ENCODE data around the gene INTS13. TPM values are rescaled to one million over a fixed set of nuclear protein-coding genes. Genes with fewer than 3 reads are reported as not detected.
"Not testable (repeated sequence)": the region's sequence is repeated elsewhere in the genome, so short reads cannot be mapped to it uniquely, and the experiment has no call there.

The INTS13 gene
- total RNA-seq, 2 experiments from 2014 or later: 82.7 to 86.9 TPM

DNA sequence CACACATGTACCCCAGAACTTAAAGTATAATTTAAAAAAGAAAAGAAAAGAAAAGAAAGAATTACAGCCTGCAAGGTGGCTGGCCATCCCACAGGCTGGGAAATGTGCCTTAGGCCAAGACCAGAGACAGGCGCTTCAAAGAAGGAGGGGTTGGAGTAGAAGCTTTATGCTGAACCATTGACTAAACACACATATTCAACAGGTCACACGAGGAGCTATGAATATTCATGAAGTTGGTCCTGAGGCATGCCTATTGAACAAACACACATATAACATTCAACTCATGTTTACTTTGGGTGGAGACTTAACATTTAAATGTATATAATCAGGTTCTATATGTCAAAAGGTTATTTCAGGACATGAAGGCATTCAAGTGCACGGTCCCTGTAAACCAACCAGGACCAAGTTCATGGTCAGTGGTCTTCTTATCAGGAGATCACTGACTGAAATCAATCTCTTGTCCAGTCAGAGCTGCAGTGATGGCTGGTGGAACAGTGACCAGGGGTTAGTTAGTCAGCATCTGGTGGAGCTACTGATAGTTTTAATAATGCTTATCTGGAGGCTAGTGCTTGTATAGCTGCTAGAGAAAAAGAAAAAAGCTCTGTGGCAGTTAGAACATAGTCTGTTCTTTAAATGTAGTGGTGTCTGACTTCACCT, 69.2 kb downstream of the INTS13 start:
- H3K27me3 Mint-ChIP-seq: peaks cover 17% of the 10 kb centered on the region
- H3K27ac Mint-ChIP-seq: no peak overlapping the region
- H3K36me3 Mint-ChIP-seq: peaks cover 1% of the 10 kb centered on the region
- no peak for DNase-seq
- H3K9me3 Mint-ChIP-seq: no peaks in the 10 kb centered on the region
- H3K4me1 Mint-ChIP-seq: peaks cover 26% of the 10 kb centered on the region
- no peak overlapping the region for H3K4me3 Mint-ChIP-seq

GRCh38 chr12:26867080-26867479, 70.7 kb downstream of the INTS13 start:
- H3K4me3 Mint-ChIP-seq: no peak overlapping the region
- peaks cover 26% of the 10 kb centered on the region for H3K4me1 Mint-ChIP-seq
- no peaks in the 10 kb centered on the region for H3K9me3 Mint-ChIP-seq
- no peak for DNase-seq
- H3K27me3 Mint-ChIP-seq: peaks cover 22% of the 10 kb centered on the region
- H3K36me3 Mint-ChIP-seq: peaks cover 1% of the 10 kb centered on the region
- no peak overlapping the region for H3K27ac Mint-ChIP-seq

DNA sequence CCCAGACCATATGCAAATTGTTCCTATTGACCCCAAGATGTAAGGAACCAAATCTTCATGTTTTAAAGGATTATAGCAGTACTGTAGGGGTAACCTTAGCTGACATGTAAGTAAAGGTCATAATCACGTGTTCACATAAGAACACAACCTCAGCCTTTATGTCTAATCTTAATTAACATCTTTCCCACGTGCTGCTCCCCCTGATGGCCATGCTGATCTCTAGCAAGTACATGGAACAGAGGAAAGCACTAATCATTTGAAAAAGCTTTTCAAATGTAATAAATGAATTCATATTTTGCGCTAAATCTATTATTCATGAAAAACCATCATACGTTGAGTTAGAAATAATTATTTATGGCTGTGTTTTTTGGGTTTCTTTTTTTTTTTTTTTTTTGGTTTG, 74.3 kb downstream of the INTS13 start:
- no peaks in the 10 kb centered on the region for H3K9me3 Mint-ChIP-seq
- peaks cover 21% of the 10 kb centered on the region for H3K27me3 Mint-ChIP-seq
- H3K27ac Mint-ChIP-seq: no peak overlapping the region
- H3K36me3 Mint-ChIP-seq: peaks cover 1% of the 10 kb centered on the region
- DNase-seq: no peak
- peaks cover 16% of the 10 kb centered on the region for H3K4me1 Mint-ChIP-seq
- H3K4me3 Mint-ChIP-seq: no peak overlapping the region

GRCh38 chr12:26862787-26863186, 75.0 kb downstream of the INTS13 start:
- not testable (repeated sequence) for H3K36me3 Mint-ChIP-seq, H3K9me3 Mint-ChIP-seq, H3K27ac Mint-ChIP-seq, H3K4me3 Mint-ChIP-seq, DNase-seq
- Mint-ChIP-seq H3K27me3 (peaks cover 21% of the 10 kb centered on the region), H3K4me1 (peaks cover 13% of the 10 kb centered on the region)

DNA sequence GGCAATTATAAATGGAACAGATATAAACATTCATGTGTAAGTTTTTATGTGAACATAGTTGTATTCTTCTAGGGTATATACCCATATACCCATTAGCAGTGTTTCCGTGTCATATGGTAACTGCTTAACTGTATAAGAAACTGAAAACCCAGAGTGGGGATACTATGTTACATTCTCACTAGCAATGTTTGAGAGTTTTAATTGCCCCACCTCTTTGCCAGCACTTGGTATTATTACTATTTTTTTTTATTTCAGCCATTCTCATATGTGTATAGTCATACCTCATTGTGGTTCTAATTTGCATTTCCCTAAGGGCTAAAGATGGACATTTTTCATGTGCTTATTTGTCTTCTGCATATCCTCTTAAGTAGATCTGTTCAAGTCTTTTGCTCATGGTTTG, 76.1 kb downstream of the INTS13 start:
- Mint-ChIP-seq H3K27me3 (peaks cover 21% of the 10 kb centered on the region), H3K9me3 (no peaks in the 10 kb centered on the region), H3K4me1 (peaks cover 4% of the 10 kb centered on the region), H3K4me3 (no peak overlapping the region), H3K27ac (no peak overlapping the region), H3K36me3 (no peaks in the 10 kb centered on the region)
- no peak for DNase-seq

DNA sequence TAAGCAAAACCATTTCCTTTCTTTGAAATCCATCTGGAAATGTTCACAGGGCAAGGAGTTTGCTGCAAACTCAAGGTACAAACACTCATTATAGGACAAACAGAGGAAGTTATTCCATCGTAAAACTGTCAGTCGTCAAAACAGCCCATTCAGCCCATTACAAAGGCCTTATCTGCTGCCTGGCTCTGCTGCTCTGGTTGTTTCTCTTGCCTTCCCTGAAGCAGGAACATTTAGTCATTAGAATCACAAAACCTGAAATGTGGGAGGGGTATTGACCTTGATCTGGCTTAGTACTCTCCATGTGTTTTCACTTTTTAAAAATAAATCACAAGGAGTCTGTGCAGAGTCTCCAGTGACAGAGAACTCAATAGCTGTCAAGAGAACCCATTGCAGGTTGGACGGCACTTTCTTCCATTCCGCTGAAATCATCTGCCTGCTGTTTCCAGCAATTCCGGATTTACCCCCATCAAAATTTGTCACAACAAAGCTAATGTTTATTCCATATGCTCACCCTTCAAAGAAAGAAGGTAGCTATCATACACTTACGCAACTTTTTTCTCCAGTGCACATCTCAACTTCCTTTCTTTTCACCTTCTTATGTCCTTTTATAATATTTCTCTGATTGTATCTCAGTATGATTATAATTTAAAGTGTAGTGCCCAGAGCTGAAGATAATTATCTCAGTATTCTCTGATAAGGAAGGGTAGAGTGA, 80.2 kb downstream of the INTS13 start:
- Mint-ChIP-seq H3K4me1 (no peaks in the 10 kb centered on the region), H3K9me3 (no peaks in the 10 kb centered on the region), H3K27me3 (peaks cover 7% of the 10 kb centered on the region), H3K36me3 (no peaks in the 10 kb centered on the region), H3K4me3 (no peak overlapping the region), H3K27ac (no peak overlapping the region)
- DNase-seq: no peak

GRCh38 chr12:26855337-26855736, 82.4 kb downstream of the INTS13 start:
- Mint-ChIP-seq H3K9me3 (no peaks in the 10 kb centered on the region), H3K27me3 (no peaks in the 10 kb centered on the region), H3K36me3 (no peaks in the 10 kb centered on the region), H3K4me3 (no peak overlapping the region), H3K27ac (no peak overlapping the region), H3K4me1 (no peaks in the 10 kb centered on the region)
- DNase-seq: no peak

Other genes with a start within 250 kb of the INTS13 start
- 10 to 100 TPM; 27.3 TPM for gene ITPR2, start 104.8 kb downstream of the INTS13 start, total RNA-seq
- 10 to 100 TPM; 49.8 to 53.5 TPM for gene FGFR1OP2, start 489 bp upstream of the INTS13 start, total RNA-seq
- 10 to 100 TPM; 32.4 to 33.6 TPM for gene TM7SF3, start 76.4 kb upstream of the INTS13 start, total RNA-seq
- gene MED21, start 84.6 kb upstream of the INTS13 start, total RNA-seq: 10 to 100 TPM; 27.8 to 29.3 TPM
- not detected for gene C12orf71, start 144.6 kb upstream of the INTS13 start, total RNA-seq